KOPT-K1 (cell line): ENCODE results near the gene ENGASE.

ENCODE experiments used
- H3K27ac ChIP-seq: fragments of 200-600 bp; sonication (generic); 2 replicates; pipeline ENCODE4 v1.5.1; 2016; ENCODE audit warnings: antibody characterized with exemption, mild to moderate bottlenecking, low read depth, low read length; ENCODE audit not compliant: poor library complexity, severe bottlenecking
- H3K36me3 ChIP-seq: fragments of 200-600 bp; sonication (generic); 2 replicates; pipeline ENCODE4 v1.5.1; 2017; ENCODE audit warnings: antibody characterized with exemption, mild to moderate bottlenecking, low read length, moderate library complexity; ENCODE audit not compliant: insufficient read depth
- H3K9me3 ChIP-seq: fragments of 200-600 bp; sonication (generic); 2 replicates; pipeline ENCODE4 v1.5.1; 2017; ENCODE audit warnings: antibody characterized with exemption, low read length, mild to moderate bottlenecking; ENCODE audit not compliant: insufficient read depth, poor library complexity, severe bottlenecking

The ENGASE gene

GRCh38 chr17:79087428-79088143 is 13.0 kb downstream of the ENGASE start:
- H3K27ac ChIP-seq, result no peak overlapping the region
- no peaks in the 10 kb centered on the region for H3K36me3 ChIP-seq

DNA sequence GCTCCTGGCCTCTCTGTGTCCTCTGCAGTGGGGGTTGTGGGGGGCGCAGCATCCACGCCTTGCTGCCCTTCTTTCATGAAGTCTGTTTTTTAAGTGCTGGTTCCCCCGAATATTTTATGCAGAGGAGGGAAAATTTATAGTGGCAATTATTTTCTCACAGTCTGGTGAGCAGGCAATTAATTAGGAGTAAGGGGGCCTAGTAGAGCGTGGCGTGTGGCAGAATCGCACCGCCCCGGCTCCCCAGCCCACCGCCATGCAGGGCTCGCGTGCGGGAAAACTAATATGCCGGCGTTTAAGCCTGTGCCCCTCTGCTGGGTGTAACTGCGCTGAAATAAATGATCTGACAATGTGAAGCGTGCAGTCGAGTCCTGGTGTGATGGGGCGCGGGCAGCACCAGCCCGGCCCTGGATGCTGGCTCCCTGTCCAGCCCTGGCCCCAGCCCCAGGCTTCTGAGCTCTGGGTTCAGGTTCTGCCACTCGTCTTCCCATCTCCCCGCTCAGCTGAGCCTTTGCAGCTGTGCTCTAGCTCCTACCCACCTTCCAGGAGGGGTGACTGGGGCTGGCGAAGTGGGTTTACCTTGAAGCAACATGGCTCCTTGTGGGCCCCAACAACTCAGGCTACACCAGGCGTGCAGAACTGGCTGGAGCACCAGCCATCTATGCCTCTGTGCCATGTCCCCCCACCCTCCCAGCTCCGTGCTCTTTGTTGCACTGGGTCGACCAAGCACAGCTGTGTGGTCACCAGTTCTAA is 13.8 kb downstream of the ENGASE start:
- H3K27ac ChIP-seq, result no peak overlapping the region
- no peaks in the 10 kb centered on the region for H3K36me3 ChIP-seq
- H3K9me3 ChIP-seq, result no peaks in the 10 kb centered on the region

More at GRCh38 chr17:79087428-79088143, 13.0 kb downstream of the ENGASE start:
- H3K9me3 ChIP-seq, result no peaks in the 10 kb centered on the region

GRCh38 chr17:79088997-79089328 is 14.3 kb downstream of the ENGASE start:
- Histone ChIP-seq H3K27ac (no peak overlapping the region), H3K36me3 (no peaks in the 10 kb centered on the region), H3K9me3 (no peaks in the 10 kb centered on the region)

- no peak overlapping the region for H3K27ac ChIP-seq
- H3K36me3 ChIP-seq, result no peaks in the 10 kb centered on the region
- no peaks in the 10 kb centered on the region for H3K9me3 ChIP-seq
Observed at GRCh38 chr17:79089720-79090442, 15.3 kb downstream of the ENGASE start.

DNA sequence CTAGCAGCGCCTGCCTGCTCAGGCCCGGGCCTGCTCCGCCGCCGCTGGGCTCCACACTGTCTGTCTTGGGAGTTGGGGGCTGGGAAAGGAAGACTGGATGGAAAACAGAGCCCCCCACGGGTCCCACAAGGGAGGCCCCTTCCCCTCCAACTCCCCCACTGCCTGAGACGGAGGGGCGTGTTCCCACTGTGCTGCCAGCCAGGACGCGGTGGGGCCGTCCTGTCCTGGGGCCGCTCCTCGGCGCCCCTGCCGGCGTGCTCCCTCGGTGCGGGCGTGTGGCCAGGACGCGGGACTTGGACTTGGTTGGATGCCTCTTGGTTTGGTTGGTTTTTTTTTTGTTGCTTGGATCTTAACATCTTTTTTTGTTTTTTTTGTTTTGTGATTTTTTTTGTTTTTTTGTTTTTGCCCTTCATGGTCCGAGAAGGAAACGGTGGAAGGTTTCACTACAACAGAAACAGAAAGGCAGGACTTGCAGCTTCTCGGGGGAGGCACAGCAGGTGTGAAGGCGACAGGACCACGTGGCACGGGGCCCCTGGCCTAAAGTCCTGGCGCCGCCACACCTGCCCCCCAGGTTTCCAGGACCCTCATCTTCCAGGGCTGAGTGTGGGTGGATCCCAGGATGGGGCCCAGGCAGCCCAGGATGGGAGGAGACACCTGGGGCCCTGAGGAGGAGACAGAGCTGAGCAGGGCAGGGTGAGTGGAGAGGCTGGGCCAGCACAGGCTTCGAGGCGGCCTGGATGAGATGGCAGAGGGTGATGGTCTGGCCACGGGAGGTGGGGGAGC is 16.0 kb downstream of the ENGASE start:
- H3K27ac ChIP-seq, result no peak overlapping the region
- H3K36me3 ChIP-seq, result no peaks in the 10 kb centered on the region

DNA sequence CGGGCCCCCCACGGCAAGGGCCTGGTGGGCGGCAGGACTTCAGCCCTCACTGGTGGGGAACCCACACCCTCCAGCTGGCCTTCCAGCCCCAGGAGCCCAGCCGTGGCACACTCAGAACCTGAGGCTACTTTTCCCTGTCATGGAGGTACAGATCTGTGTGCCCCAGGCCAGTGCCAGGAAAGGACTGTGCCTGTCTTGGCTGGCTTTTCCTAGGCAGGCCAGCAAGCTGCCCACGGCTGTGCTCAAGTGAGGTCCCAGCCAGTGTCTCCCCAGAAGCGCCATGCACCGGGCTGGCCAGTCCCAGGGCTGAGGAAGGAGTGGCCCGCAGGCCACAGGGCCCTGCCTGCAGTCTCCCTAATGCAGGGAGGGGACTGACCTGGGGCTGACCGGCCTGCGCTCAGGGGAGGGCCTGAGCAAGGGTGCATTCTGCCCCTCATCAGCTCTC is 16.6 kb downstream of the ENGASE start:
- no peaks in the 10 kb centered on the region for H3K36me3 ChIP-seq
- no peaks in the 10 kb centered on the region for H3K9me3 ChIP-seq
- H3K27ac ChIP-seq, result no peak overlapping the region

More for the DNA sequence above, 16.0 kb downstream of the ENGASE start:
- H3K9me3 ChIP-seq, result no peaks in the 10 kb centered on the region

- no peaks in the 10 kb centered on the region for H3K36me3 ChIP-seq
Observed at GRCh38 chr17:79092567-79092966, 17.9 kb downstream of the ENGASE start.

GRCh38 chr17:79093270-79093669 is 18.6 kb downstream of the ENGASE start:
- H3K27ac ChIP-seq, result no peak overlapping the region
- no peaks in the 10 kb centered on the region for H3K9me3 ChIP-seq
- no peaks in the 10 kb centered on the region for H3K36me3 ChIP-seq

More at GRCh38 chr17:79092567-79092966, 17.9 kb downstream of the ENGASE start:
- Histone ChIP-seq H3K27ac (no peak overlapping the region), H3K9me3 (no peaks in the 10 kb centered on the region)

- no peaks in the 10 kb centered on the region for H3K9me3 ChIP-seq
- no peaks in the 10 kb centered on the region for H3K36me3 ChIP-seq
- H3K27ac ChIP-seq, result no peak overlapping the region
Observed at GRCh38 chr17:79094261-79094660, 19.6 kb downstream of the ENGASE start.

GRCh38 chr17:79095345-79096055 is 20.9 kb downstream of the ENGASE start:
- Histone ChIP-seq H3K9me3 (no peaks in the 10 kb centered on the region), H3K27ac (no peak overlapping the region), H3K36me3 (no peaks in the 10 kb centered on the region)

- H3K9me3 ChIP-seq, result no peaks in the 10 kb centered on the region
- H3K27ac ChIP-seq, result no peak overlapping the region
- no peaks in the 10 kb centered on the region for H3K36me3 ChIP-seq
Observed at GRCh38 chr17:79096477-79096876, 21.9 kb downstream of the ENGASE start.

DNA sequence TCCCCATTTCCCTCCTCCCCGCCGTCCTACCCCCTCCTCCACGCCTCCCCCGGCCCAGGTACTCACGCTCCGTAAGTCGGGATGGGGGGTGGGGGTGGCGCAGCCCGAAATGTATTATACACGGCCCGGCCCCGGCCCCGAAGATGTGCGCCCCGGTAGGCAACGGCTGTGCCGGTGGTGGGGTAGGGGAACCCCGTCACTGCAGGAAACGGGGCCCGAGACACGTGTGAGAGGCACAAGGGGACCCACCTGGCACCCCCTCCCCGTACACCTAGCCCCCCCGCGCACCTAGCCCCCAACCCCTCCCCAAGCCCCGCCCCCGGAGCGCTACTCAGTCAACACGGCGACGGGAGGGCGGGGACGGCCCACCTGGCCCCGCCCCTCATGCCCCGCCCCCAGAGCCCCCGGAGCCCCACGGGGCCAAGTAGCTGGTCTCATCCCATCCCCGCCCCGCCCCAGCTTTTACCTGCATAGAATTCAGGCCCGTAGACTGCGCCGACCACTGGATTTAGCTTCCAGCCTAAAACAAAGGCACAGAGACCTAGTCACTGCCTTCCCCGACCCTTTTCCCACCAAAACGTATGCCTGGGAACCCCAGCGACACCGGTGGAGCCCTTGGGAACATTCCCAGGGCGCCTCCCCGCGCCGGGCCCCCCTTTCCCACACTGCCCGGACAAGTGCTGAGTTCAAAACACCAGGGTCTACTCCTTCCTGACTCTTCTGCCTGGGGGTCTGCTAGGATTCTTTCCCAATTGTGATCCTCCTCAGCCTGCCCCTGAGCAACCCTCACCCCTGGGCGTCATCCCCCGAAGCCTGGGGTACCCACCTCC is 22.8 kb downstream of the ENGASE start:
- Histone ChIP-seq H3K9me3 (no peaks in the 10 kb centered on the region), H3K27ac (no peak overlapping the region), H3K36me3 (no peaks in the 10 kb centered on the region)

DNA sequence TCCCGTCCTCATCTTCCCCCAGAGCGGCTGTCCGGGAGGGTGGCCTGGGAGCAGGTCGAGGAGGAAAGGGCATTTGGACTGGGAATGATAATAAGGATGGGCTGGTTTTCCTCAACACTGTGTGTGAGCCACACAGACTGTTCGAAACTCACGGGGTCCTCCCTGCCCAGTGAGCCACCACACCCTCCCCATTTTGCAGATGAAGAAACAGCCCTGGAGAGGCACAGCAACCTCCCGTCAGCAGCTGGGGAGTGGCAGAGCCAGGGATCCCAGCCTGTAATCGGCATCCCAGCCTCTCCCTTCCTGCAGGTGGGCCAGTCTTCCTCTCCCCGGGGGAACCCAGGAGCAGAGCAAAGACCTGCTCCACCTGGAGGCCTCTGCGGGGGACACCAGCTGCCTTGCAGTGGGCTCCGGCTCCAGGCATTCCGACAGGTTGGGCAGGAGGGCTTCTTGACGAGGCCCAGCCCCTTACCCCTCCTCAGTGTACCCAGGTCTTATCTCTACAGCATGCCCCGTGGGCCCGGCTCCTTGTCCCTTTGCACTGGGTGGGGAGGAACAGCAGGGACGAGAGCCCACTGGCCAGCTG is 23.8 kb downstream of the ENGASE start:
- Histone ChIP-seq H3K27ac (no peak overlapping the region), H3K36me3 (no peaks in the 10 kb centered on the region), H3K9me3 (no peaks in the 10 kb centered on the region)
